SK-N-SH (cell line): Measurements from ENCODE around the gene GLS. TPM values are rescaled to one million over a fixed set of nuclear protein-coding genes. Genes with fewer than 3 reads are reported as not detected.

ENCODE experiments used
- CTCF ChIA-PET: fragments of 300-600, 350-600 bp; formaldehyde crosslinking; extraction: SDS; loops from one replicate; lab custom pipeline; 2021; lab: Yijun Ruan, JAX
- POLR2A ChIA-PET: fragments of 350-600 bp; sonication (Branson Sonifier 250); formaldehyde crosslinking; extraction: SDS; loops from one replicate; lab custom pipeline; 2020; ENCODE audit warnings: antibody characterized with exemption, inconsistent platforms; lab: Yijun Ruan, JAX
- DNase-seq: peaks from one replicate; pipeline ENCODE4 v3.0.0; 2012
- H2AFZ ChIP-seq: fragments of 200-600 bp; sonication (generic); 2 replicates; pipeline ENCODE4 v1.8.1; 2016; ENCODE audit warnings: antibody characterized with exemption, mild to moderate bottlenecking, low read depth
- H3F3A ChIP-seq: fragments of 200-600 bp; sonication (generic); replicated peaks from 2 replicates; pipeline ENCODE3; 2016; ENCODE audit warnings: antibody characterized with exemption, mild to moderate bottlenecking; ENCODE audit not compliant: insufficient read depth
- H3K27ac ChIP-seq, 2 experiments: fragments of 200-500 bp in 1 of 2; fragments of 200-600 bp in 1 of 2; sonication (Bioruptor generic) in 1 of 2; sonication (generic), shearing (Covaris generic) in 1 of 2; 2 replicates each; pipeline versions ENCODE4 v1.5.1 to v1.6.1; 2014 to 2016; ENCODE audit warnings: low read depth in 2 of 2, inconsistent platforms in 1 of 2, low read length in 1 of 2, mild to moderate bottlenecking in 1 of 2, mixed read lengths in 1 of 2
- H3K27me3 ChIP-seq: fragments of 200-600 bp; sonication (generic), shearing (Covaris generic); 2 replicates; pipeline ENCODE4 v1.6.1; 2016; ENCODE audit warnings: mixed run types; ENCODE audit not compliant: insufficient read depth
- H3K36me3 ChIP-seq, 2 experiments: fragments of 200-500 bp in 1 of 2; fragments of 200-600 bp in 1 of 2; sonication (Bioruptor generic) in 1 of 2; sonication (generic) in 1 of 2; replicated peaks in 1 of 2; 2 replicates each; pipeline versions ENCODE3 to v1.5.1; 2014 to 2016; ENCODE audit warnings: low read length in 1 of 2, mild to moderate bottlenecking in 1 of 2; ENCODE audit not compliant: insufficient read depth in 2 of 2, control insufficient read depth in 1 of 2
- H3K4me1 ChIP-seq, 2 experiments: fragments of 200-500 bp in 1 of 2; fragments of 200-600 bp in 1 of 2; sonication (Bioruptor generic) in 1 of 2; sonication (generic), shearing (Covaris generic) in 1 of 2; 2 replicates each; pipeline versions ENCODE4 v1.5.1 to v1.6.1; 2014 to 2016; ENCODE audit warnings: low read depth in 1 of 2, low read length in 1 of 2, mixed run types in 1 of 2; ENCODE audit not compliant: insufficient read depth in 2 of 2, control insufficient read depth in 1 of 2
- H3K4me2 ChIP-seq: fragments of 200-600 bp; sonication (generic), shearing (Covaris generic); 2 replicates; pipeline ENCODE4 v1.6.1; 2017; ENCODE audit warnings: mixed run types
- H3K4me3 ChIP-seq, 2 experiments: fragments of 200-500 bp in 1 of 2; fragments of 200-600 bp in 1 of 2; sonication (Bioruptor generic) in 1 of 2; sonication (generic), shearing (Covaris generic) in 1 of 2; 2 replicates each; pipeline versions ENCODE4 v1.5.1 to v1.8.1; 2014 to 2016; ENCODE audit warnings: low read depth in 2 of 2, inconsistent platforms in 1 of 2, low read length in 1 of 2, mild to moderate bottlenecking in 1 of 2, mixed read lengths in 1 of 2, moderate library complexity in 1 of 2
- H3K79me2 ChIP-seq: fragments of 200-600 bp; sonication (generic); 2 replicates; pipeline ENCODE4 v1.8.1; 2017; ENCODE audit warnings: mild to moderate bottlenecking; ENCODE audit not compliant: insufficient read depth
- H3K9ac ChIP-seq: fragments of 200-600 bp; sonication (generic); 2 replicates; pipeline ENCODE4 v1.6.1; 2017; ENCODE audit warnings: mixed run types
- H3K9me2 ChIP-seq: fragments of 200-600 bp; sonication (generic); 2 replicates; pipeline ENCODE4 v1.6.1; 2017; ENCODE audit warnings: mixed run types
- H3K9me3 ChIP-seq: fragments of 200-600 bp; sonication (generic); 2 replicates; pipeline ENCODE4 v1.6.1; 2017; ENCODE audit warnings: mixed run types, mild to moderate bottlenecking, moderate library complexity
- H4K20me1 ChIP-seq: fragments of 200-600 bp; sonication (generic); 2 replicates; pipeline ENCODE4 v1.6.1; 2017; ENCODE audit warnings: mild to moderate bottlenecking, mixed run types; ENCODE audit not compliant: insufficient read depth
- ELF1 ChIP-seq: IDR thresholded peaks from 2 replicates; pipeline ENCODE4 v1.4.0; 2012
- EP300 ChIP-seq, 2 experiments: IDR thresholded peaks; 2 replicates each; pipeline versions ENCODE4 v1.4.0 to v1.6.1; 2012; ENCODE audit warnings: borderline replicate concordance in 1 of 2, low read depth in 1 of 2, low read length in 1 of 2
- FOSL2 ChIP-seq: IDR thresholded peaks from 2 replicates; pipeline ENCODE4 v1.4.0; 2012; ENCODE audit warnings: low read depth, mild to moderate bottlenecking, moderate library complexity, borderline replicate concordance
- FOXJ3 ChIP-seq: sonication (generic); formaldehyde crosslinking; IDR thresholded peaks from 2 replicates; pipeline ENCODE4 v1.5.1; 2020; ENCODE audit warnings: mild to moderate bottlenecking, missing genetic modification reagents
- FOXM1 ChIP-seq: IDR thresholded peaks from 2 replicates; pipeline ENCODE4 v1.4.0; 2012; ENCODE audit warnings: low read depth, mild to moderate bottlenecking
- GABPA ChIP-seq: IDR thresholded peaks from 2 replicates; pipeline ENCODE4 v1.4.0; 2012; ENCODE audit warnings: low read depth, mild to moderate bottlenecking
- IRF3 ChIP-seq: fragments of 150-350 bp; IDR thresholded peaks from 2 replicates; pipeline ENCODE4 v1.6.1; 2016; ENCODE audit warnings: mild to moderate bottlenecking, low read depth, low read length
- JUND ChIP-seq: IDR thresholded peaks from 2 replicates; pipeline ENCODE4 v1.4.0; 2012
- MEF2A ChIP-seq: IDR thresholded peaks from 2 replicates; pipeline ENCODE4 v1.4.0; 2012; ENCODE audit warnings: low read depth, borderline replicate concordance
- NFIC ChIP-seq: IDR thresholded peaks from 2 replicates; pipeline ENCODE4 v1.4.0; 2012; ENCODE audit warnings: borderline replicate concordance
- RAD21 ChIP-seq: IDR thresholded peaks from 2 replicates; pipeline ENCODE4 v1.6.1; 2012; ENCODE audit warnings: mild to moderate bottlenecking, low read length
- RCOR1 ChIP-seq: fragments of 150-350 bp; IDR thresholded peaks from 2 replicates; pipeline ENCODE4 v1.6.1; 2017; ENCODE audit warnings: antibody characterized with exemption, low read length
- SIN3A ChIP-seq: IDR thresholded peaks from 2 replicates; pipeline ENCODE4 v1.6.1; 2012; ENCODE audit warnings: low read depth, mild to moderate bottlenecking, low read length, moderate library complexity, borderline replicate concordance
- TAF1 ChIP-seq: IDR thresholded peaks from 2 replicates; pipeline ENCODE4 v1.6.1; 2012; ENCODE audit warnings: low read depth, mild to moderate bottlenecking, low read length, moderate library complexity, borderline replicate concordance
- TCF12 ChIP-seq: IDR thresholded peaks from 2 replicates; pipeline ENCODE4 v1.4.0; 2012
- TEAD4 ChIP-seq: IDR thresholded peaks from 2 replicates; pipeline ENCODE4 v1.4.0; 2012; ENCODE audit warnings: mild to moderate bottlenecking, borderline replicate concordance; ENCODE audit not compliant: insufficient read depth
- USF1 ChIP-seq: IDR thresholded peaks from 2 replicates; pipeline ENCODE4 v1.4.0; 2012; ENCODE audit warnings: low read depth, borderline replicate concordance
- ZBTB33 ChIP-seq: IDR thresholded peaks from 2 replicates; pipeline ENCODE4 v1.4.0; 2012; ENCODE audit warnings: low read depth, borderline replicate concordance
- WGBS: methylation state at CpG from one replicate; pipeline ENCODE4 v1.1.6; 2017; ENCODE audit warnings: low lambda C conversion rate; 5-methylcytosine and 5-hydroxymethylcytosine counted together
- polyA plus RNA-seq, 3 experiments: library from polyadenylated mRNA; depleted of rRNA; stranded (reverse); fragments of >200 nt; gene quantifications; 2 replicates each; pipeline ENCODE4 v1.2.3, GENCODE V29; 2012
- TF ChIP-seq, protein P1 (sequence below): IDR thresholded peaks from 2 replicates; pipeline ENCODE4 v1.4.0; 2012; ENCODE audit warnings: low read depth

Gene GLS
- polyA plus RNA-seq, 1 of the 3 experiments (the other 2 are of a cell fraction) = 37.2 TPM

DNA sequence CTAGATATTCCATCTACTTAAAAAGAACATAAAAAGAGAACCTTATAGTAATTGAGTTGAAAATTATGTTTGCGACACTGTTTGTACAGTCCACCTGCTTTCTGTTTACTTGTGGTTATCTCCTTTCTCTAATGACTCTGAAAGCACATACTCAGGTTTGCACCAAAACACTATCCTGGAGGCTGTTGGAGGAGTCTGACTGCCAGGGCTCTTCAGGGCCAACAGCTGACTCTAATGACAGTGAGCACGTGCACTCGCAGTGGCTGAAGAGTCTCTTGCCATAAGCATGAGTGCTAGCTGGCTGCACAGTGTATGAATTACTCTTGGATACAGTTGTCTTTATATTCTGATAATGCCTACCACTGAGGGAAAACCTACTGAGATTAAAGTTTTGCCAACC is 16.7 kb upstream of the GLS start:
- no peak overlapping the region for H3K4me2 ChIP-seq
- no peak for TF ChIP-seq JUND
- no peak for TF ChIP-seq FOSL2
- H3K4me3 ChIP-seq = no peak overlapping the region
- no peak overlapping the region for H2AFZ ChIP-seq
- H3F3A ChIP-seq = peaks cover 40% of the 10 kb centered on the region
- POLR2A ChIA-PET = no interaction called here
- peak overlapping the region in 1 of 2 experiments; percentile 53; a peak in 2 of 4 replicates for H3K27ac ChIP-seq
- H3K9ac ChIP-seq = no peak overlapping the region
- H3K79me2 ChIP-seq = no peaks in the 10 kb centered on the region
- H3K9me3 ChIP-seq = no peaks in the 10 kb centered on the region
- H4K20me1 ChIP-seq = no peaks in the 10 kb centered on the region
- 93% methylated on average over 3 of the region's 3 CpGs for WGBS
- peaks cover 10 to 41% of the 10 kb centered on the region in 2 experiments for H3K4me1 ChIP-seq
- no peaks in the 10 kb centered on the region for H3K36me3 ChIP-seq
- H3K27me3 ChIP-seq = no peaks in the 10 kb centered on the region
- CTCF ChIA-PET = interaction anchor here (2.9 kb wide), 1 partner anchor 13 kb away, joined by 7 read pairs; no protein-coding TSS in a partner anchor
- no peak for DNase-seq
- no peaks in the 10 kb centered on the region for H3K9me2 ChIP-seq

DNA sequence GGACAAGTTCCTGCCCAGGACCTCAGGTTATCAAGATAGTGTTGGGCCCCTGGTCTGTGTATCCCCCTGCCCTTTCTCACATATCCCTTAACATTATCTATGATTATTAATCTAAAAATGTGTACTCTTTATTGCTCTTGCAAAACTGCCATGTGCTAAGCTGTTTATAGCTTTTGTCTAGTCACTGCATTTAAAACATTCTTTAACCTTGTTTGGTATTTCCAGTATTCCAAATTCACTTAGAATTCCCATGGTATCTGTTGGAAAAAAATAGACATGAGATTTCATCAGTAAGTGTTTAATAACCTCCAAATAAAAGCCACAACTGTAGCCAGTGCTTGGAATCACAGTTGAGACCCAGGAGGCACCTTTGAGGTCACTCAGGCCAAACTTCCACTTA is 16.2 kb upstream of the GLS start:
- Histone ChIP-seq H3K79me2 (no peaks in the 10 kb centered on the region), H3K27me3 (no peaks in the 10 kb centered on the region), H3K27ac (peak overlapping the region in 1 of 2 experiments; percentile 53; a peak in 1 of 4 replicates), H3K9me2 (no peaks in the 10 kb centered on the region), H3F3A (peaks cover 36% of the 10 kb centered on the region), H3K9ac (no peak overlapping the region), H3K36me3 (no peaks in the 10 kb centered on the region), H3K4me2 (no peak overlapping the region), H4K20me1 (no peaks in the 10 kb centered on the region), H3K4me1 (peaks cover 9 to 37% of the 10 kb centered on the region in 2 experiments), H2AFZ (no peak overlapping the region), H3K9me3 (no peaks in the 10 kb centered on the region), H3K4me3 (no peak overlapping the region)
- ChIA-PET CTCF (interaction anchor here (2.9 kb wide), 1 partner anchor 13 kb away, joined by 7 read pairs; no protein-coding TSS in a partner anchor), POLR2A (no interaction called here)
- no peak for TF ChIP-seq ELF1
- TF ChIP-seq EP300 (IDR thresholded peaks at IDR 0.05; ENCODE audit: borderline replicate concordance in 1 of 2, low read depth in 1 of 2, low read length in 1 of 2) = no peak
- TF ChIP-seq SIN3A = no peak
- DNase-seq = no peak

DNA sequence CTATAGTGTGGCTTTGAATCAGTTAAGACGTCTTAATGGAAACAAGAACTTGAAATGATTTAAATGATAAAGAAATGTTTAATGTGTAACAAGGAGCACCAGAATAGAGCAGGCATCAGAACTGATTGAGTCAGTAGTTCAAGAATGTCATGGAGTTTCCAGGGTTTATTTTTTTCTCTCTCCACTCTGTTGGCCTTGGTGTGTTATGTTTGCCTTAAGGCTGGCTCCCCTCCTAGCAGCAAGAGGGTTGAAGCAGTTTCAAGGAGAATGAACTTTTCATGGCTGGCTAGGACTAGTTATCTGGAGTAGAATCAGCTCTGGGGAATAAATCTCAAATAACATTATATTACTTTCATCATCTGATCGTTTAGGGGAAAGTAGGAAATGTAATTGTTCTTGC is 13.4 kb upstream of the GLS start:
- Histone ChIP-seq H3K36me3 (no peaks in the 10 kb centered on the region), H3K4me1 (peaks cover 6 to 11% of the 10 kb centered on the region in 2 experiments; a peak in 2 of 4 replicates), H3K9me3 (no peaks in the 10 kb centered on the region), H2AFZ (peak overlapping the region; percentile 31; the same call in 1 of the 2 replicates), H3K9ac (no peak overlapping the region), H3K4me2 (peak overlapping the region; percentile 30), H3K27me3 (no peaks in the 10 kb centered on the region), H3K4me3 (no peak overlapping the region), H3F3A (peaks cover 18% of the 10 kb centered on the region), H3K27ac (peak overlapping the region; percentile 56 to 79; a peak in 3 of 4 replicates), H3K79me2 (no peaks in the 10 kb centered on the region), H3K9me2 (no peaks in the 10 kb centered on the region), H4K20me1 (no peaks in the 10 kb centered on the region)
- ChIA-PET CTCF (interaction anchor here (1.4 kb wide), 1 partner anchor 8 kb away, joined by 4 read pairs; no protein-coding TSS in a partner anchor), POLR2A (no interaction called here)
- no peak for DNase-seq
- 12% methylated on average over 2 of the region's 2 CpGs for WGBS
- no peak for TF ChIP-seq SIN3A
- TF ChIP-seq EP300 (IDR thresholded peaks at IDR 0.05; ENCODE audit: borderline replicate concordance in 1 of 2, low read depth in 1 of 2, low read length in 1 of 2) = peak in 1 of 2 experiments; percentile 50; a peak in 1 of 4 replicates
- TF ChIP-seq ZBTB33 = no peak
- TF ChIP-seq TEAD4 = no peak
- no peak for TF ChIP-seq TAF1
- TF ChIP-seq NFIC = peak; percentile 40; the same call in 1 of the 2 replicates
- peak; percentile 45; the same call in 1 of the 2 replicates for TF ChIP-seq FOSL2
- TF ChIP-seq MEF2A = peak; percentile 13; the same call in 1 of the 2 replicates
- TF ChIP-seq TCF12 = peak; percentile 70
- no peak for TF ChIP-seq FOXJ3 (CRISPR knock-in tag)
- no peak for TF ChIP-seq IRF3
- TF ChIP-seq, protein P1, sequence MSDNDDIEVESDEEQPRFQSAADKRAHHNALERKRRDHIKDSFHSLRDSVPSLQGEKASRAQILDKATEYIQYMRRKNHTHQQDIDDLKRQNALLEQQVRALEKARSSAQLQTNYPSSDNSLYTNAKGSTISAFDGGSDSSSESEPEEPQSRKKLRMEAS = no peak
- TF ChIP-seq USF1 = no peak
- TF ChIP-seq RCOR1 = no peak
- peak; percentile 69 for TF ChIP-seq JUND
- TF ChIP-seq RAD21 = no peak
- TF ChIP-seq GABPA = no peak
- no peak for TF ChIP-seq FOXM1
